NT2/D1 (cell line): Measurements from ENCODE around the gene TRIP6.
A peak's percentile ranks its signal among the peaks of the same experiment; 100 is the strongest.

Experiments
- DNase-seq: peaks from one replicate; pipeline ENCODE4 v3.0.0-alpha.2; 2011; ENCODE audit warnings: low read depth, low spot score
- H3K27me3 ChIP-seq: 2 replicates; pipeline ENCODE4 v1.6.0; 2011; ENCODE audit warnings: mild to moderate bottlenecking; ENCODE audit not compliant: insufficient read length, insufficient read depth
- H3K36me3 ChIP-seq: 2 replicates; pipeline ENCODE4 v1.6.1; 2011; ENCODE audit warnings: mild to moderate bottlenecking, low read length, mixed read lengths; ENCODE audit not compliant: insufficient read depth, insufficient read length
- H3K4me1 ChIP-seq: 2 replicates; pipeline ENCODE4 v1.5.1; 2011; ENCODE audit not compliant: insufficient read depth, insufficient read length
- H3K4me3 ChIP-seq: 2 replicates; pipeline ENCODE4 v1.5.1; 2011; ENCODE audit warnings: low read depth; ENCODE audit not compliant: insufficient read length
- H3K9ac ChIP-seq: 2 replicates; pipeline ENCODE4 v1.6.0; 2011; ENCODE audit warnings: low read depth; ENCODE audit not compliant: insufficient read length
- H3K9me3 ChIP-seq: 2 replicates; pipeline ENCODE4 v1.5.1; 2011; ENCODE audit warnings: mild to moderate bottlenecking, low read length; ENCODE audit not compliant: insufficient read depth
- SUZ12 ChIP-seq: IDR thresholded peaks from 2 replicates; pipeline ENCODE4 v1.6.1; 2011; ENCODE audit not compliant: insufficient read length, insufficient read depth; ENCODE audit errors: extremely low read depth
- YY1 ChIP-seq: IDR thresholded peaks from 2 replicates; pipeline ENCODE4 v1.6.1; 2011; ENCODE audit not compliant: insufficient read length, insufficient read depth
- ZNF274 ChIP-seq: IDR thresholded peaks from 2 replicates; pipeline ENCODE4 v1.6.1; 2011; ENCODE audit warnings: mild to moderate bottlenecking, low read depth, low read length

TRIP6 gene

GRCh38 chr7:100867040-100867775 lies at the start of gene TRIP6:
TSS of gene TRIP6 (plus strand) at chr7:100867387. CDS start at chr7:100867498, 111 bp downstream.
- no peaks in the 10 kb centered on the region for H3K9me3 ChIP-seq
- TF ChIP-seq YY1 (no peak), ZNF274 (no peak), SUZ12 (no peak)
- no peaks in the 10 kb centered on the region for H3K27me3 ChIP-seq
- DNase-seq: peak; percentile 81
- H3K9ac ChIP-seq: peak within 1 kb of the TSS; percentile 98
- H3K36me3 ChIP-seq: peaks cover 53% of the 10 kb centered on the region
- H3K4me1 ChIP-seq: peaks cover 7% of the 10 kb centered on the region
- H3K4me3 ChIP-seq: peak within 1 kb of the TSS; percentile 86

GRCh38 chr7:100818366-100818765 lies 48.8 kb upstream of the TRIP6 start:
- H3K36me3 ChIP-seq: peaks cover 84% of the 10 kb centered on the region
- no peak for TF ChIP-seq ZNF274
- no peak for TF ChIP-seq YY1
- no peak for TF ChIP-seq SUZ12
- H3K4me3 ChIP-seq: no peak overlapping the region
- H3K27me3 ChIP-seq: no peaks in the 10 kb centered on the region
- no peak for DNase-seq
- H3K9me3 ChIP-seq: no peaks in the 10 kb centered on the region
- H3K9ac ChIP-seq: no peak overlapping the region
- peaks cover 6% of the 10 kb centered on the region for H3K4me1 ChIP-seq

- H3K27me3 ChIP-seq: no peaks in the 10 kb centered on the region
- no peak for DNase-seq
- H3K9ac ChIP-seq: no peak overlapping the region
- H3K4me3 ChIP-seq: no peak overlapping the region
- H3K4me1 ChIP-seq: peaks cover 6% of the 10 kb centered on the region
- peaks cover 84% of the 10 kb centered on the region for H3K36me3 ChIP-seq
- TF ChIP-seq SUZ12 (no peak), ZNF274 (no peak), YY1 (no peak)
- H3K9me3 ChIP-seq: no peaks in the 10 kb centered on the region
Measured at GRCh38 chr7:100818825-100819224, 48.4 kb upstream of the TRIP6 start.

- H3K4me3 ChIP-seq: no peak overlapping the region
- peaks cover 11% of the 10 kb centered on the region for H3K4me1 ChIP-seq
- no peaks in the 10 kb centered on the region for H3K9me3 ChIP-seq
- TF ChIP-seq SUZ12: no peak
- no peak for TF ChIP-seq ZNF274
- no peak for TF ChIP-seq YY1
- DNase-seq: no peak
- peak overlapping the region; percentile 21 for H3K9ac ChIP-seq
- H3K36me3 ChIP-seq: peaks cover 85% of the 10 kb centered on the region
- no peaks in the 10 kb centered on the region for H3K27me3 ChIP-seq
Measured at GRCh38 chr7:100819586-100819985, 47.6 kb upstream of the TRIP6 start.

GRCh38 chr7:100822236-100823139 lies 44.7 kb upstream of the TRIP6 start:
- Histone ChIP-seq H3K27me3 (no peaks in the 10 kb centered on the region), H3K9ac (no peak overlapping the region), H3K4me1 (peaks cover 11% of the 10 kb centered on the region), H3K36me3 (peaks cover 61% of the 10 kb centered on the region), H3K9me3 (no peaks in the 10 kb centered on the region), H3K4me3 (no peak overlapping the region)
- TF ChIP-seq YY1: no peak
- no peak for TF ChIP-seq SUZ12
- TF ChIP-seq ZNF274: no peak
- DNase-seq: no peak

GRCh38 chr7:100823140-100823525 lies 44.1 kb upstream of the TRIP6 start:
- peaks cover 11% of the 10 kb centered on the region for H3K4me1 ChIP-seq
- no peak for DNase-seq
- H3K36me3 ChIP-seq: peaks cover 59% of the 10 kb centered on the region
- no peak overlapping the region for H3K9ac ChIP-seq
- H3K4me3 ChIP-seq: no peak overlapping the region
- TF ChIP-seq ZNF274 (no peak), SUZ12 (no peak), YY1 (no peak)
- H3K27me3 ChIP-seq: no peaks in the 10 kb centered on the region
- no peaks in the 10 kb centered on the region for H3K9me3 ChIP-seq

- TF ChIP-seq YY1 (no peak), SUZ12 (no peak), ZNF274 (no peak)
- Histone ChIP-seq H3K9me3 (no peaks in the 10 kb centered on the region), H3K9ac (no peak overlapping the region), H3K4me3 (no peak overlapping the region), H3K27me3 (no peaks in the 10 kb centered on the region), H3K36me3 (peaks cover 55% of the 10 kb centered on the region), H3K4me1 (peaks cover 11% of the 10 kb centered on the region)
- DNase-seq: no peak
Measured at GRCh38 chr7:100823534-100823933, 43.7 kb upstream of the TRIP6 start.
